IPS-NIHi7 (cell line): ENCODE results near the gene ATAT1.

Experiments
- DNase-seq: peaks from one replicate; pipeline ENCODE4 v3.0.0; 2012; ENCODE audit warnings: mixed read lengths; ENCODE audit errors: extremely low spot score

Gene ATAT1

DNA sequence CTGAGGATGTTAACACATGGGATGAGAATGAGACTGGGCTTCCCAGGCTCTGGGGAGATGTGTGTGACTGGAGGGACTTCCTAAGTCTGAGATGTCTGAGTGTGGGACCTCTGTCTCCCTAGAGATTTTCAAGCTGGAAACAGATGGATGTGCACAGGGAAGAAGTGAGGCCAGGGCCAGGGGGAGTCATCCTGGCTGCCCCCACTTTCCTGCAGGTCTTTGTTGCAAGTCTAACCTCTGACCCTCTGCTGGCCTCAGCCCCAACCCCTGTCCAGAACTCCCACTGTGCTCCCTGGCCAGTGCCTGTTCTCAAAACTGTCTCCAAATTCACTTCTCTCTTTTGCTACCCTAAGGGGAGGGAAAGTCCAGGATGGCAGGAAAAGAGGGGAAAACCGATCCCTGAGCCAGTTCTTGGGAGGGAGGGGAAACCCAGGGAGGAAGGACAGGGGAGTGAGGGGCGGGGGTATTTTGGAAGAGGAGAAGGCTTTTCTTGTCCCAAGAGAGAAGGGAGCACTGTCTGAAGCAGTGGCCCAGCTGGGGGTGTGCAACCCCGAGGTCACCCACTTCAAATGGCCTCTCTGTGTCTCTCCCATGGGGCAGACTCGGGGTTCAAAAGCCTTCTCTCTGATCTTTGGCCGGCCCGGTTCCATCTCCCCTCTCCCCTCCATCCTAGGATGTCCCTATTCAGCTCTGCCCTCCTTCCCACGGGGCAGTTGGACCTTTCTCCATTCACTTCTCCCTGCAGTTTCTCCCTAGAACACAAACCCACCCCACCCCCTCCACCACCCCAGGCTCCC lies 56.7 kb downstream of the ATAT1 start:
- no peak for DNase-seq

DNA sequence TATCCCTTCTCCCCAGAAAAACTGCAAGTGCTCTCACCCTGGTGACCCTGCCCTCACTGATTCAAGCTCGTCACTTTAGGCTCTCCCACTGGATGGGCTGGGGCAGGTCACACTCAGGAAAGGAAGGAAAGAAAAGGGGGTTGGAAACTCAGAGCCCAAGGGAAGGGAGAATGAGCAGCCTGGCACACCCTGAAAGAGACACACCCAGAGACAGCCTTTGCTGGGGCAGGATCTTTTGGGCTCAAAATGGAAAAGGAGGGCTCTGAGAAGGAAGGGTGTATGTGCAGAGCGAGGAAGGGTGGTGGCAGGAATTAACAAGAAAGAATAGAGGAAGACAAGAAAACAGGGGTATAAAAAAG lies 57.3 kb downstream of the ATAT1 start:
- DNase-seq, result no peak

DNA sequence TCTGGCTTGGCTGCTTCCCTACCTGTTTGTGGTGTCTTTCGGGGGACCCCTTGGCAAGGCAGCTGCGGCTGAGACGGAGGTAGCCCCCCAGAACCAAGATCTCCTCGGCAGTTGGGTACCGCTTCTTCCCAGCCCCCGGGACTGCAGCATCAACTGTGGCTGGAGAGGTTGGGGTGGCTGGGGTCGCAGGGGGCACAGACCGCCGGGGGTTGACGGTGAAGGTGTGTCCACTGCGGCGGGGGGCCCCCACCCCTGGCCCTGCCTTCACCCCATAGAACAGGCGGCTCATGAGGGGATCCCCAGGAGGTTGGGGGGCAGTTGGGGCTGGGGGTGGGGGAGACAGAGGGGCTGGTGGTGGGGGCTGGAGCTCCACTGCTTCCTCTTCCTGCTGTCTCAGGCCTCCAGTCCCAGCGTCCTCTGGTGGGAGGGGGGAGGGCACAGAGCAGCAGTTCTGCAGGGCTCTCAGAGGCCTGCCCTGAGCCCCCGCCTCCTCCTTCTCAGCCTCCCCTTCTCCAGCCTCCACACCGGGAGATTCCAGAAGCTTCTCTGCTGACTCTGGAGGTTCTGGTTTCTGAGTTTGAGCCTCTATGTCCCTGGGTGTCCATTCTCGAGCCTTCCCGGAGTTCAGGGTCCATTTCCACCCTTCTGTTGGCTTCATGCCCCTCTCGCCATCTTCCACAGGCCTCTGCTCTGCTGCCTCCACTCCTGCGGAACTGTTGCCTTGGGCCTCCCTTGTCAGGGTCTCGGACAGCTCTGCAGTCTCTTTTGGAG lies 57.9 kb downstream of the ATAT1 start:
- no peak for DNase-seq

DNA sequence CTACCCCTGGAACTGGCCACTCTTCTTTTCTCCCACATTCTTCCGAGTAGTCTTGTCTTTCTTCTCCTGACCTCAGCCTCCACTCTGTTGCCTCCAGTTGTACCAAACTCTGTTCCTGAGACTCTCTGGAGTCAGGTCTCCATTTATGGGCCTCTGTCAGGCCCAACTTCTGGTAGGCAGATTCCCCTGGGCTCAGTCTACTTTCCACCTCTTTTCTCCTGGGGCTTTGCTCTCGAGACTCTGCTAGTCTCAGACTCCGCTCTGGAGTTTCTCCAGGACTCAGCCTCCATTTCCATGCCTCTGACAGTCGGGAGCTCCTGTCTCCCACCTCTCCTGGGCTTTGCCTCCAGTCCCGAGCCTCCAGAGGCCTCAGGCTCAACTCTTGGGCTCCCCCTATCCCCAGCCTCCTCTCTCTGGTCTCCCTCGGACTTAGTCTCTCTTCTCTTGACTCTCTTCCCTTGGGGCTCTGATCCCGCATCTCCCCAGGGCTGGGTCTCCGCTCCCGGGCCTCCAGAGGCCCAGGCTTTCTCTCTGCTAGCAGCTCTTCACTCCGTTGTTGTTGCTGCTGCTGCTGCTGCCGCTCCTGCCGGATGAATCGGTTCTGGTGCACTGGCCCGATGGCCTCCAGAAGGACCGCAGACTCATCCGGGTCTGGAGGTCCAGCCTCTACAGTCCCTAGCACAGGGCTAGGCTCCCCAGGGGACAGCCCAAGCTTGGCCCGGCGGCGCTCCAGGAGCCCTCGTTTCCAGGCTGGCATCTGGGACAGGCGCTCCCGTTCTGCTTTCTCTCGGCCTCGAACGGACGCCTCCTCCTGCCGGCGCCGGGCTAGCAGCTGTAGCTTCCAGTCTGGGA lies 58.7 kb downstream of the ATAT1 start:
- DNase-seq, result no peak

DNA sequence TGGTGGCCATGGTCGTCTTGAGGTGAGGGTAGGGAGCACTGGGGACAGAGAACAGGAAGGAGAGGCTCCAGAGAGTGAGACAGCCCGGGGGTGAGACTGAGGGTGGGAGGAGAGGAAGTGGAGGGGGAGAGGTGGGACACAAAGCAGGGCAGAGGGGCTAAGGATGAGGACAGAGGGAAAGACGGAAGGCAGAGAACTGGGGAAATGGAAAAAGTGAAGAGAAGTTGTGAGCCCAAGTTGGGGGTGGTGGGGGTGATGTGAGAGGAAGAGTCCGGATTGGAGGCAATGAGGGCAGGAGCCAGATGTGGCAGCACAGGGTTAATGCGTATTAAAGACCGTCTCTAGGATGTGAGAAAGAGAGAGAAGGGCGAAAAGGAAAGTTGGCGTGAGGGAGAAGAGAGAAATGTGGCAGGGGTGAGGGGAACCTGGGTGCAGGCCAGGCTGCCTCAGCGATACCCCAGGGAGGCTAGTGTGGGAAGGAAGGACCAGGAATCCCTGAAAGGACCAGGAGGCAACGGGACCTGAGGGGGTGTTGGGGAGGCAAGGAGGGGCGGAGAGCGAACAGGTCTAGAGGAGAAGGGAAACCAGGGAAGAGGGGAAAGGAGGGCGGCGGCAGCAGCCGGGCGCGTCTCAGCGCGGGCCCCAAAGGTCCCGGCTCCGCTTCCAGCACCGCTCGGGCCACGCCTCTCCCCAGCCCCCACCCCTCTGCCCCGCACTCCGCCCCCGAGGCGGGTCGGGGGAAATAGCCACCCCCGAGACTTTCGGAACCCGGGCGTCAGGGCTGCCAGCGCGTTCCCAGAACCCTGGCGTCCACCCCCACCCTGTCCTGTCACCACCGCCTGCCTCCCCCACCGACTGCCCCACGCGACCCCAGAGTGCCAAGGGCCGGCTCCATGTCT lies 59.6 kb downstream of the ATAT1 start, which contains the start of gene PPP1R18:
TSS of gene PPP1R18 (minus strand) at position 637 of the 899 bp plus-strand sequence. CDS start at position 10, 627 bp downstream.
- DNase-seq, result peak; percentile 68

DNA sequence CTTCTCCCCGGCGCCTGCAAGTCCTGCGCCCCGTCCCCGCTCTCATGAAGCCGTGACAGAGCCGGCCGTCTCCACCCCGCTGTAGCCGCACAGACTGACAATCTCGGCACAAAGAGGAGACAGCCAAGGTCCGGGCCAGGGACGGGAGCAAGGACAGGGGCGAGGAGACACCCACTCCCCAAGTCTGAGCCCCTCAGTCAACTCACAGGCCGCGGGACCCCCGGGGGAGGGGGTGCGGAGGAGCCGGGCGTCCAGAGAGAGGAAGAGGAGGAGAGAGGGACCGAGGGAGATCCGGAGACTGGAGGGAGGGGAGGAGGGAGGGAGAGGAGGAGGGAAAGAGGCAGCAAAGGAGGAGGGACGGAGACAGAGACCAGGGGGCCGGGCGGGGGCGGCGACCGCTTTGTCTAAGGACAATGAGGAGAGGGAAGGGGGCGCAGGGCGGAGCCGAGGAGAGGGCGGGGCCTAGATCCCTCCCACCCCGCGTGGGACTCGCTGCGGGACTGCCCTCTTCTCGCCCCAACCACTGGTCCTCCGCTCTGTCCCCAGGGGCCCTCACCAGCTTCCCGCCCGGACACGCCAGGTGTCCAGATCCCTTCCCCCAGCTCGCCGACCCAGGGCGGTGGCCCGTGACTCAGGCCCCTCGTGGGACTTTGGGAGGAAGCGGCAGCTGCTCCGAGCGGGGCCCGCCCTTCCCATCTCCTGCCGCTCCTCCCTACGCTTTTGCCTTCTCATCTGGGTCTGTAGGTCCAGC lies 60.4 kb downstream of the ATAT1 start:
- DNase-seq, result peak; percentile 77

DNA sequence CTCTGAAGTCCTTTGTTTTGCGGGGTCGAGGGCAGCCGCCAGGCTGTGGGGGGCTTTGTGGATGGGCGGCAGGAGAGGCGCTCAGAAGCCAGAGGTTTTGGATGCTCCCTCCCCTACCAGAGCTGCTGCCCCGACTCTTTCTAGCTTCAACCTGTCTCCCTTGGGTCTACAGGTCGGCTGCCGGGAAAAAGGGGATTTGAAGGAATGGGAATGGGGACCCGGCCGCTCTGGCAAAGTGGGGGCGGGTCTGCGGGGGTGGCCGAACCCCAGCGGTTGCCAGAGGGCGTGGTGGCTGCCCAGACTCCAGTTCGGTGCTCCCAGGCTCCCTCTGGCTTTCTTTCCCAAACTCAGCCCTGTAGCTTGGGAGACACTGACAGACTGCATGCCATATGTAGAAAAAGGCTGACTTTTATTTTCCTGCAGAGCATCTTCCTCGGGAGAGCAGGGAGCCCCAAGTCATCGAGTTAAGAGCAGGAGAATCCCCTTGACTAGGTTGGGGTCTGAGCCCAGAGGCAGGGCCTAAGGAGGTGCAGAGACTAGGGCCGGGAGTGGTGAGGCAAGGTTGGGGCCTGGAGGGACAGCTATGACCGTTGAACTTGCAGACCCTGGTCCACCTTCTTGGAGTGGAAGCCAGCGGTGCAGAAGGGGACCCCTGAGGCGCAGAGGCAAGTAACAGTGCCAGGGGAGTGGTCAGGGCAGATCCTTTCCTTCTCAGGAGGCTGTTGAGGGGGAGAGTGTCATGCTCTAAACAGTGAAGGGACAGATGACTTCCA lies 61.2 kb downstream of the ATAT1 start:
- DNase-seq, result no peak

DNA sequence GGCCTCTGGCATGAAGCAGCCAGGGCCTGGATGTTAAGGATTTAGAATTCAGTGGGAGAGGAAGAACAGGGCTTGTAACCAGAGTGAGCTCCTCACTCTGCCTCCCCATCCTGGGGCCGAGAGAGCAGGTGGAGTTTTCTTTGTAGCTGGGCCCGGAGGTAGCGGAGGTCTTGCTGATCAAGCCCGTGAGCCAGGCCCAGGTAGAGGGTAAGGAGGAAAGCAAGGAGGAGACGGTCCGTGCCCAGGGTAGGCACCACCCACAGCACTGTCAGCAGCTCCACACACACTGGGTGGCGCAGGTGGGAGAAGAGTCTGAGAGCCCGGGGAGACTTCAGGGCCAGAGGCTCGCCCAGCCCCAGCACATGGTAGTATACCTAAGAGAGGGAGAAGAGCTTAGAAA lies 61.9 kb downstream of the ATAT1 start:
- no peak for DNase-seq

DNA sequence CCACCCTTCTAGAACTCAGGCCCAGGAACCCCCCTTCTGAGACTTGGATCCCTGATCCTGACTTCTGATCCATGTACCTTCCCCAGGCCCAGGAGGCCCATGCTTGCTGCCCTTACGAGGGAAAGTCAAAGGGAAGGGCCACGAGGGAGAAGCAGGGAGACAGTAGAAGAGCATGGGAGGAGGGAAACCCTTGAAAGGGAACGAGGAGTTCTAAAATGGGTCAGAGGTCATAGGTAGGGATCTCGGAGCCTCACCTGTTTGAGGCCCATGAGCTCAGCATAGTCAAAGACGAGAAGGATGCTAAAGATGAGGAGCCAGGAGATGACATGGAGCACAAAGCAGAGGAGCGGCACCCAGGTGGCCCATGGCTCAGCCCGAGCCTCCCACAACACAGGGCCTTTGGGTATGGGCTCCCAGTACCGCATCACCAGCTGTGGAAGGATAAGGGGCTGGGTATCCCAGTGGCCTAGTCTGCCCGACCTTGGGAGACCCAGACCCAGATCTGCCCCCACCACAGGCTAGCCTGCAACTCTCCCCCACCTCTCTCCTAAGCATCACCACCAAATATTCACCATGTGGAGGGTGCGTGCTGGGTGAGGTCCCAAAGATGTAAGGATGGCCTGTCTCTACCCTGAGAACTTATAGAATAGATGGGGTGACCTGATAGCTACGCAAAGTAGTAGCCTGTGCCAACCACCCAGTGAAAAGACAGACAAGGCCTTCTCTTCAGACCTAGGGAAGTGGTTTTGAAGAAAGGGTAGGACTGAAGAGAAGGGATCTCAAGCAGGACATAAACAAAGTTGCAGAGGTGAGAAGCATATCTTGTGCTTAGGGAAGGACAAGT lies 62.6 kb downstream of the ATAT1 start:
- no peak for DNase-seq

DNA sequence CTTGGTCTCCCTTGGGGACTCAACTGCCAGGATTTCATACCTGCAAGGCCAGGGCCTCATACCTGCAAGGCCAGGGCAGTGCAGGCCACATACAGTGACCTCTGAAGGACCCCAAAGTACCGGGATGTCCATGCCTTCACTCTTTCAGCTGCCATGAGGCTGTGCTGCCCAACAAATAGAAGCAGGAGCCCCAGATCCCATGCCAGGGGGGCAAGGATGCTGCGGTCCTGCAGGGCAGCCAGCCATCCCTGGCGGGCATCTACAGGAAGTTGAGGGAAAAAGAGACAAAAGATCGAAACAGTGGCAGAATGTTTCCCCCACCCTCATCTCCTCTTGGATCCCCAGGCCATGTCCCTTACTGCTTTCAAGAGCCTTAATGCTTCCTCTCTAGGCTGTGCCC lies 63.3 kb downstream of the ATAT1 start:
- no peak for DNase-seq

DNA sequence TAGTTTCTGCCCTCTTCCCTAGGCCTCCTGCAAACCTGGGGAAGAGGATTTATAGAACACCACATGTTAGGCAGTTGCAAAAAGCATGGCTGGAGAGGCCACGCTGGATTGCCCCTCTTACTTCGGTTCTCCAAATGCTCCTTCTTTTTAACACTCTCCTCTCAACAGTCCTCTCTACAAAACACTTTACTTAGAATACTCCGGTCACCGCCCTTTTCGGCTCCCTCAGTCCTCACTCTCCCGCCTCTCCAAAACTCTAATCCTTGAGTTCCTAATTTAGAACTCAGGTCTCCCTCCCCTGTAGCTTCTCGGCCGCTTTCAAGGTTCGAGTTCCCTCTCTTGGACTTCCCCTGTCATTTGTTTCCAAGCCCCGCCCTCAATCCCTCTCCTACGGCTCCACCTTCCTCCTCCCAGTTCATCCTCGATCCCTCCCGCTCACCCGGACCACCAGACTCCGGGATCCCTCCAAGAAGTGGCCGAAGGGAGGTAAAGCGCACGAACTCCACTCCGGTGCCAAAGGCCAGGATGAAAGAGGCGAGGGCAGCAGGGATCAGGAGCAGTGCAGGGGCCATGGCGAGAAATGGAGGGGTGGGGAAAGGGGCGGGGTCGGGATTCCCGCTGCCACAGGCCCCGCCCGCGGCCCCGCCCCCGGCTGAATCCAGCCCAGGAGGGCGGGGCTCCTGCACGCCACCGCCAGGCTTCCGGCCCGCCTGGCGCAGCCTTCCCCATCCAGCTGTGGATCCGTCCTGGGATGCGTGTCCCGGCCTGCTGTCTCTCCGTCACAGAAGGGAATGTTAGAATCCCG lies 63.9 kb downstream of the ATAT1 start, which contains the start of gene NRM:
TSS of gene NRM (minus strand) at position 582 of the 805 bp plus-strand sequence. CDS start at position 572, 10 bp downstream.
- peak; percentile 90 for DNase-seq

DNA sequence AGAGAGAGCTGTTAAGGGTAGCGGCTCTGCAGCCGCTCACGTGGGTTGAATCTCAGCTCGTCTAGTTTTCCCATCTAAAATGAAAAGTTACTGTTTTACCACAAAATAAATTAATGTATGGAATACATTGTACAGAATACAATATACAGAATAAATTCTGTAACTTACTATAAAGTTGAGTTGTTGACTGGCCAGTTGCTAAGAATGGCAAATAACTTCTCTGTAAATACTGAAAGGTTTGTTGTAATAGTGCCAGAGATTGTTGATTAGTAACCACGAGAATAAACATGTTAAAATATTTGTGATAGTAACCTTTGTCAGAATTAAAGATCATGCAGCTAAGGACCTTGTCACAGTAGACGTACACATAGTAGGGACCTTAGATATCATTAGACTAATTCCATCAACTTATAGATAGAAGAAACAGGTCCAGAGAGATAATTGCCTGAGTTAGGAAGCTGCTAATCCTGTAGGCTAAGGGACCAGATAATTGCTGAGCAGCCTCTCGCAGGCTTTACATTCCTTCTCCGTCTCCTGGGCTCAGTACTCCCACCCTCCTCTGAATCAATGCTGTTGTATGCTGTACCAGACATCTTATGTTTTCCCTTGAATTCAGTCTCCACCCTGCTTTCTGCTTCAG lies 64.7 kb downstream of the ATAT1 start:
- peak; percentile 43 for DNase-seq
